Brain microvascular endothelial cell (primary cell): Measurements from ENCODE around the gene TACC2.

Source experiments
- DNase-seq: peaks from one replicate; pipeline ENCODE4 v3.0.0-alpha.2; 2020
- H3K27ac ChIP-seq: fragments of 250-450 bp; sonication (Bioruptor Pico); 2 replicates; pipeline ENCODE4 v1.5.1; 2020; ENCODE audit warnings: mild to moderate bottlenecking, moderate library complexity
- H3K27me3 ChIP-seq: fragments of 250-450 bp; sonication (Bioruptor Pico); replicated peaks from 2 replicates; pipeline ENCODE4 v1.5.1; 2020; ENCODE audit warnings: mild to moderate bottlenecking
- H3K36me3 ChIP-seq: fragments of 250-450 bp; sonication (Bioruptor Pico); replicated peaks from 2 replicates; pipeline ENCODE4 v1.5.1; 2020; ENCODE audit warnings: mild to moderate bottlenecking
- H3K4me3 ChIP-seq: 2 replicates; pipeline ENCODE4 v1.5.1; 2011; ENCODE audit warnings: low read depth, mild to moderate bottlenecking, control low read depth, low read length, moderate library complexity
- in situ Hi-C: cut with HindIII; loops from 2 replicates; pipeline ENCODE4 v1.10.0; 2017; ENCODE audit warnings: low sequenced_read_pairs, low pct_ligation_motif_present
- TF ChIP-seq, protein P1 (sequence below): IDR thresholded peaks from 2 replicates; pipeline ENCODE4 v1.5.1; 2011; ENCODE audit warnings: low read depth, mild to moderate bottlenecking, moderate library complexity, low read length, control low read depth, inconsistent platforms; ENCODE audit errors: missing control alignments

TACC2 gene

GRCh38 chr10:122245136-122245535, 256.2 kb downstream of the TACC2 start:
- no peak overlapping the region for H3K4me3 ChIP-seq
- H3K27ac ChIP-seq: no peak overlapping the region
- H3K27me3 ChIP-seq: no peaks in the 10 kb centered on the region
- TF ChIP-seq, protein P1, sequence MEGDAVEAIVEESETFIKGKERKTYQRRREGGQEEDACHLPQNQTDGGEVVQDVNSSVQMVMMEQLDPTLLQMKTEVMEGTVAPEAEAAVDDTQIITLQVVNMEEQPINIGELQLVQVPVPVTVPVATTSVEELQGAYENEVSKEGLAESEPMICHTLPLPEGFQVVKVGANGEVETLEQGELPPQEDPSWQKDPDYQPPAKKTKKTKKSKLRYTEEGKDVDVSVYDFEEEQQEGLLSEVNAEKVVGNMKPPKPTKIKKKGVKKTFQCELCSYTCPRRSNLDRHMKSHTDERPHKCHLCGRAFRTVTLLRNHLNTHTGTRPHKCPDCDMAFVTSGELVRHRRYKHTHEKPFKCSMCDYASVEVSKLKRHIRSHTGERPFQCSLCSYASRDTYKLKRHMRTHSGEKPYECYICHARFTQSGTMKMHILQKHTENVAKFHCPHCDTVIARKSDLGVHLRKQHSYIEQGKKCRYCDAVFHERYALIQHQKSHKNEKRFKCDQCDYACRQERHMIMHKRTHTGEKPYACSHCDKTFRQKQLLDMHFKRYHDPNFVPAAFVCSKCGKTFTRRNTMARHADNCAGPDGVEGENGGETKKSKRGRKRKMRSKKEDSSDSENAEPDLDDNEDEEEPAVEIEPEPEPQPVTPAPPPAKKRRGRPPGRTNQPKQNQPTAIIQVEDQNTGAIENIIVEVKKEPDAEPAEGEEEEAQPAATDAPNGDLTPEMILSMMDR: no peak
- H3K36me3 ChIP-seq: peaks cover 4% of the 10 kb centered on the region
- no peak for DNase-seq
- in situ Hi-C loops: no loop called here

- no peak for DNase-seq
- TF ChIP-seq, protein P1: no peak
- Histone ChIP-seq H3K4me3 (no peak overlapping the region), H3K36me3 (peaks cover 4% of the 10 kb centered on the region), H3K27ac (no peak overlapping the region), H3K27me3 (no peaks in the 10 kb centered on the region)
- in situ Hi-C loops: no loop called here
Measured at GRCh38 chr10:122245897-122246296, 256.9 kb downstream of the TACC2 start.

GRCh38 chr10:122246830-122247520, 258.0 kb downstream of the TACC2 start:
- Histone ChIP-seq H3K27me3 (no peaks in the 10 kb centered on the region), H3K4me3 (no peak overlapping the region), H3K36me3 (peaks cover 4% of the 10 kb centered on the region), H3K27ac (no peak overlapping the region)
- TF ChIP-seq, protein P1: no peak
- in situ Hi-C loops: no loop called here
- DNase-seq: no peak

DNA sequence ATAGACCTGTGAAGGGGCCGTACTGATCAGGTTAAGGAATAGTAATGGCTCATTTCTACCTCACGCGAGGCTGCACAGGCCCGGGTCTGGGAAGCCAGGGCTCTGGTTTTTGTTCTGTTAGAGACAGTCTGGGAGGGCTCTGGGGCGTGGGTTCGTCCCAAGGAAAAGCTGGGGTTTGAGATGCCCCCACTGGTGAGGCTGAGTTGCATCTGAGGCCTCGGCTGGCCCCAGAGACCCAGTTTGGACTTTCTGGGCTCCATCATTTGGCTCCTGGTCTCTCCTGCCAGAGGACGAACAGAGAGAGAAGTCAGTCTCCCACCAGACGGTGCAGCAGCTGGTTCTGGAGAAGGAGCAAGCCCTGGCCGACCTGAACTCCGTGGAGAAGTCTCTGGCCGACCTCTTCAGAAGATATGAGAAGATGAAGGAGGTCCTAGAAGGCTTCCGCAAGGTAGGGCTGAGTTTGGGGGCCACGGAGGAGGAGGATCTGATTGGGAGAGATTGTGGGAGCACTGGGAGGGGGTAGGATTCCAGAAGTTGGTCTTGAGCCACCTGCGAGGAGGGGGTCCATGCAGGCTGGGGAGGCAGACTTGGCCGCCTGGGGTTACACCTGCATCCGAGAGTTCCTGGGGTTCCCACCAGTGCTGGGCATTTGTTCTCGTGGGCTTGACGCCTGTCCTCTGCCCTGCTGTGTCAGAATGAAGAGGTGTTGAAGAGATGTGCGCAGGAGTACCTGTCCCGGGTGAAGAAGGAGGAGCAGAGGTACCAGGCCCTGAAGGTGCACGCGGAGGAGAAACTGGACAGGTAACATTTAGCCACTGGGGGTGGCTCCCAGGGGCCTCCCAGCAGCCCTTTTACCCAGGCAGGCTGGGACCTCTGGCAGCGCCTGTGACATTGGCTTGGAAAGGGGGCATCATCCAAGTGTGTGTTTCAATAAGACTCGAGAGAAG, 259.7 kb downstream of the TACC2 start:
- H3K27me3 ChIP-seq: no peaks in the 10 kb centered on the region
- peaks cover 4% of the 10 kb centered on the region for H3K36me3 ChIP-seq
- H3K27ac ChIP-seq: no peak overlapping the region
- H3K4me3 ChIP-seq: no peak overlapping the region
- DNase-seq: no peak
- TF ChIP-seq, protein P1: no peak
- in situ Hi-C loops: no loop called here

- DNase-seq: no peak
- in situ Hi-C loops: no loop called here
- Histone ChIP-seq H3K27ac (no peak overlapping the region), H3K4me3 (no peak overlapping the region), H3K36me3 (peaks cover 4% of the 10 kb centered on the region), H3K27me3 (no peaks in the 10 kb centered on the region)
- TF ChIP-seq, protein P1: no peak
Measured at GRCh38 chr10:122249303-122249850, 260.4 kb downstream of the TACC2 start.
